Endodermal cell (in vitro differentiated cells): ENCODE results near the gene ADGRD2. TPM values are rescaled to one million over a fixed set of nuclear protein-coding genes. Genes with fewer than 3 reads are reported as not detected.

ENCODE experiments used
- DNase-seq: peaks from one replicate; pipeline ENCODE4 v3.0.0-alpha.2; 2017
- H3K27ac ChIP-seq: 2 replicates; pipeline ENCODE4 v1.5.1; 2013; ENCODE audit warnings: mild to moderate bottlenecking, low read depth, low read length, moderate library complexity
- H3K27me3 ChIP-seq: 2 replicates; pipeline ENCODE4 v1.6.1; 2013; ENCODE audit warnings: mild to moderate bottlenecking, low read length, moderate library complexity; ENCODE audit not compliant: insufficient read depth, control insufficient read depth, poor library complexity, severe bottlenecking
- H3K36me3 ChIP-seq: 2 replicates; pipeline ENCODE4 v1.7.0; 2013; ENCODE audit warnings: mild to moderate bottlenecking, low read length, moderate library complexity; ENCODE audit not compliant: control insufficient read depth, insufficient read depth
- H3K4me1 ChIP-seq: one replicate; pipeline ENCODE4 v1.7.0; 2013; ENCODE audit warnings: low read length; ENCODE audit not compliant: control insufficient read depth, insufficient read depth
- H3K4me3 ChIP-seq: 2 replicates; pipeline ENCODE4 v1.5.1; 2013; ENCODE audit warnings: mild to moderate bottlenecking, low read length, moderate library complexity
- H3K9ac ChIP-seq: 2 replicates; pipeline ENCODE4 v1.6.1; 2013; ENCODE audit warnings: mild to moderate bottlenecking, low read length, moderate library complexity; ENCODE audit not compliant: poor library complexity, severe bottlenecking; ENCODE audit errors: extremely low read depth
- H3K9me3 ChIP-seq: 2 replicates; pipeline ENCODE4 v1.6.1; 2013; ENCODE audit warnings: mild to moderate bottlenecking, low read length, moderate library complexity; ENCODE audit not compliant: control insufficient read depth
- H3K27ac Mint-ChIP-seq: 2 replicates; pipeline ENCODE4 v1.8.0; 2020; ENCODE audit warnings: mixed read lengths
- H3K27me3 Mint-ChIP-seq: 2 replicates; pipeline ENCODE4 v1.8.0; 2021; ENCODE audit warnings: mild to moderate bottlenecking, mixed read lengths; ENCODE audit not compliant: insufficient read depth
- H3K36me3 Mint-ChIP-seq: 2 replicates; pipeline ENCODE4 v1.8.0; 2020; ENCODE audit warnings: low read depth, mixed read lengths
- H3K4me1 Mint-ChIP-seq: 2 replicates; pipeline ENCODE4 v1.8.0; 2020; ENCODE audit warnings: mixed read lengths
- H3K4me3 Mint-ChIP-seq: 2 replicates; pipeline ENCODE4 v1.8.0; 2020; ENCODE audit warnings: mild to moderate bottlenecking, moderate library complexity, mixed read lengths
- H3K9me3 Mint-ChIP-seq: 2 replicates; pipeline ENCODE4 v1.8.0; 2020; ENCODE audit warnings: mild to moderate bottlenecking, mixed read lengths
- WGBS, 2 experiments: methylation state at CpG; one replicate each; pipeline versions ENCODE4 v1.1.5 to v1.1.7; 2013; ENCODE audit warnings: missing lambda C conversion rate in 2 of 2, mixed read lengths in 1 of 2; ENCODE audit not compliant: insufficient coverage in 1 of 2, insufficient read length in 1 of 2; 5-methylcytosine and 5-hydroxymethylcytosine counted together
- total RNA-seq, 2 donors: library from RNA; stranded (reverse); fragmentation: NEBNext Ultra II Directional in 1 of 2; extraction: Animal tissue kit (Norgen Biotek cat#: 25700) in 1 of 2; gene quantifications; 2 replicates in 1 of 2; 3 replicates in 1 of 2; pipeline ENCODE4 v1.2.1, GENCODE V29; 2021
- TF ChIP-seq, protein P1 (sequence below): fragments of 200-600 bp; sonication (generic); conservative IDR thresholded peaks from 2 replicates; pipeline ENCODE4 v1.5.0; 2021; ENCODE audit warnings: antibody characterized with exemption, mild to moderate bottlenecking

The ADGRD2 gene
- total RNA-seq, 2 donors from 2014 or later: 0.33 to 0.40 TPM

DNA sequence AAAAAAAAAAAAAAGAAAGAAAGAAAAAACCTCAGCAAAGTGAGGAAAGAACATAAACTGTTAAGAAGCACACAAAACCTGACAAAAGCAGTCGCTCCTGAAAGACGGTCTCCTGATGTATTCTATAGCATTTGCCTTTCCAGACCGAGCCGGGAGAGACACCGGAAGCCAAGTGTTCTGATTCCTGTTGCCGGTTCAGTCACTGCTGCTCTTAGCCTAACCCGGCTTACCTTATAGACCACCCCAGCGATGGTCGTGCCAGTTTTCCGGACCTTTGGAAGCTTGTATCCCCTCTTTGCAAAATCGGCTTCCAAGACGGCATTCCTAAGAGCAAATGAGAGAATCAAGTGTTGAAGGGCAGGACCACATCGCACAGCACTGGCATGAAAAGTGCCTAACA lies 35.6 kb upstream of the ADGRD2 start:
- H3K4me1 Mint-ChIP-seq: peaks cover 8% of the 10 kb centered on the region
- H3K36me3 ChIP-seq: peaks cover 43% of the 10 kb centered on the region
- H3K27me3 ChIP-seq: no peaks in the 10 kb centered on the region
- peak overlapping the region; percentile 94 for H3K9ac ChIP-seq
- H3K36me3 Mint-ChIP-seq: peaks cover 36% of the 10 kb centered on the region
- peak overlapping the region; percentile 98 for H3K4me3 ChIP-seq
- H3K27ac ChIP-seq: peak overlapping the region; percentile 78
- H3K4me1 ChIP-seq: peaks cover 5% of the 10 kb centered on the region
- H3K4me3 Mint-ChIP-seq: peak overlapping the region; percentile 97
- 12 to 16% methylated on average over 10 to 13 of the region's 13 CpGs for WGBS, 2 experiments
- peaks cover 4% of the 10 kb centered on the region for H3K9me3 Mint-ChIP-seq
- no peaks in the 10 kb centered on the region for H3K9me3 ChIP-seq
- H3K27me3 Mint-ChIP-seq: no peaks in the 10 kb centered on the region
- TF ChIP-seq, protein P1, sequence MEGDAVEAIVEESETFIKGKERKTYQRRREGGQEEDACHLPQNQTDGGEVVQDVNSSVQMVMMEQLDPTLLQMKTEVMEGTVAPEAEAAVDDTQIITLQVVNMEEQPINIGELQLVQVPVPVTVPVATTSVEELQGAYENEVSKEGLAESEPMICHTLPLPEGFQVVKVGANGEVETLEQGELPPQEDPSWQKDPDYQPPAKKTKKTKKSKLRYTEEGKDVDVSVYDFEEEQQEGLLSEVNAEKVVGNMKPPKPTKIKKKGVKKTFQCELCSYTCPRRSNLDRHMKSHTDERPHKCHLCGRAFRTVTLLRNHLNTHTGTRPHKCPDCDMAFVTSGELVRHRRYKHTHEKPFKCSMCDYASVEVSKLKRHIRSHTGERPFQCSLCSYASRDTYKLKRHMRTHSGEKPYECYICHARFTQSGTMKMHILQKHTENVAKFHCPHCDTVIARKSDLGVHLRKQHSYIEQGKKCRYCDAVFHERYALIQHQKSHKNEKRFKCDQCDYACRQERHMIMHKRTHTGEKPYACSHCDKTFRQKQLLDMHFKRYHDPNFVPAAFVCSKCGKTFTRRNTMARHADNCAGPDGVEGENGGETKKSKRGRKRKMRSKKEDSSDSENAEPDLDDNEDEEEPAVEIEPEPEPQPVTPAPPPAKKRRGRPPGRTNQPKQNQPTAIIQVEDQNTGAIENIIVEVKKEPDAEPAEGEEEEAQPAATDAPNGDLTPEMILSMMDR: no peak
- DNase-seq: no peak
- H3K27ac Mint-ChIP-seq: peak overlapping the region; percentile 99

- peak within 1 kb of the TSS; percentile 99 for H3K27ac Mint-ChIP-seq
- WGBS, 2 experiments: 6 to 7% methylated on average over 21 to 41 of the region's 41 CpGs
- peaks cover 41% of the 10 kb centered on the region for H3K36me3 ChIP-seq
- no peaks in the 10 kb centered on the region for H3K9me3 ChIP-seq
- peaks cover 4% of the 10 kb centered on the region for H3K9me3 Mint-ChIP-seq
- H3K4me3 ChIP-seq: peak within 1 kb of the TSS; percentile 98
- TF ChIP-seq, protein P1: peak; percentile 93
- H3K27me3 ChIP-seq: no peaks in the 10 kb centered on the region
- H3K4me3 Mint-ChIP-seq: peak within 1 kb of the TSS; percentile 97
- peak within 1 kb of the TSS; percentile 78 for H3K27ac ChIP-seq
- H3K4me1 Mint-ChIP-seq: peaks cover 8% of the 10 kb centered on the region
- peaks cover 36% of the 10 kb centered on the region for H3K36me3 Mint-ChIP-seq
- peak; percentile 99 for DNase-seq
- peaks cover 5% of the 10 kb centered on the region for H3K4me1 ChIP-seq
- H3K9ac ChIP-seq: peak within 1 kb of the TSS; percentile 94
- no peaks in the 10 kb centered on the region for H3K27me3 Mint-ChIP-seq
Measured at GRCh38 chr9:124415102-124415851, 35.0 kb upstream of the ADGRD2 start, which contains the start of gene PSMB7. TSS of gene PSMB7 (minus strand) at chr9:124415442. CDS start at chr9:124415425, 17 bp downstream.

DNA sequence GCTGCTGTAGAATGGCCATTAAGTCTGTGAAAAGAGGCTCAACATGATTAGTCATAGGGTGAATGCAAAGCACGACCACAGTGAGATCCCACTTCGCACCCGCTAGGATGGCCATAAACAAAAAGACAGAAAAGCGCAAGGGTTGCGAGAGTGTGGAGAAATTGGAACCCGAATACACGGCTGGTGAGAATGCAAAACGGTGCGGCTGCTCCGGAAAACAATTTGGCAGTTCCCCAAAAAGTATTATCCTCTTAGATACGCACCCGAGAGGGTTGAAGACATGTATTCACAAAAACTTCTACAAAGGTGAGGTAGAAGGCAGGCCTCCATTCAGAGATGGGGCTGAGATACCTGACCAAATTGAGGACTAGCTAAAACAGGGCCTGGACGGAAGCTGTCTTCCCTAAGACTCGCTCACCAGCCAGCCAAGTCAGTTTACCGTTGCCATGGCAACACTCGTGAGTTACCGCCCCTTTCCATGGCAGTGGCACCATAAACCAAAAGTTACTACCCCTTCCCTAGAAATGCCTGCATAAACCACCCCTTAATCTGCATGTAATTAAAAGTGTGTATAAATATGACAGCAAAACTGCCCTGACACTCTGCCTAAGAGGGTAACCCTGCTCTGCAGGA lies 34.3 kb upstream of the ADGRD2 start:
- peaks cover 8% of the 10 kb centered on the region for H3K4me1 Mint-ChIP-seq
- peak overlapping the region; percentile 99 for H3K27ac Mint-ChIP-seq
- 84 to 93% methylated on average over 13 to 17 of the region's 17 CpGs for WGBS, 2 experiments
- TF ChIP-seq, protein P1: no peak
- H3K36me3 Mint-ChIP-seq: peaks cover 32% of the 10 kb centered on the region
- Histone ChIP-seq H3K4me1 (peaks cover 5% of the 10 kb centered on the region), H3K27me3 (no peaks in the 10 kb centered on the region), H3K27ac (no peak overlapping the region), H3K9ac (no peak overlapping the region), H3K36me3 (peaks cover 34% of the 10 kb centered on the region), H3K4me3 (peak overlapping the region; percentile 98), H3K9me3 (no peaks in the 10 kb centered on the region)
- H3K9me3 Mint-ChIP-seq: peaks cover 4% of the 10 kb centered on the region
- DNase-seq: peak; percentile 79
- H3K4me3 Mint-ChIP-seq: peak overlapping the region; percentile 97
- no peaks in the 10 kb centered on the region for H3K27me3 Mint-ChIP-seq
